HG03095 (cell line): ENCODE measurements around the gene CHSY1.
A peak's percentile ranks its signal among the peaks of the same experiment; 100 is the strongest.

Experiments used
- ATAC-seq: cut with Tn5 transposase; IDR thresholded peaks from one replicate; pipeline ENCODE4 v1.9.1; 2021; ENCODE audit warnings: moderate library complexity; ENCODE audit not compliant: unreplicated experiment

CHSY1 gene

GRCh38 chr15:101190092-101190595 is 61.7 kb downstream of the CHSY1 start:
- ATAC-seq, result no peak

DNA sequence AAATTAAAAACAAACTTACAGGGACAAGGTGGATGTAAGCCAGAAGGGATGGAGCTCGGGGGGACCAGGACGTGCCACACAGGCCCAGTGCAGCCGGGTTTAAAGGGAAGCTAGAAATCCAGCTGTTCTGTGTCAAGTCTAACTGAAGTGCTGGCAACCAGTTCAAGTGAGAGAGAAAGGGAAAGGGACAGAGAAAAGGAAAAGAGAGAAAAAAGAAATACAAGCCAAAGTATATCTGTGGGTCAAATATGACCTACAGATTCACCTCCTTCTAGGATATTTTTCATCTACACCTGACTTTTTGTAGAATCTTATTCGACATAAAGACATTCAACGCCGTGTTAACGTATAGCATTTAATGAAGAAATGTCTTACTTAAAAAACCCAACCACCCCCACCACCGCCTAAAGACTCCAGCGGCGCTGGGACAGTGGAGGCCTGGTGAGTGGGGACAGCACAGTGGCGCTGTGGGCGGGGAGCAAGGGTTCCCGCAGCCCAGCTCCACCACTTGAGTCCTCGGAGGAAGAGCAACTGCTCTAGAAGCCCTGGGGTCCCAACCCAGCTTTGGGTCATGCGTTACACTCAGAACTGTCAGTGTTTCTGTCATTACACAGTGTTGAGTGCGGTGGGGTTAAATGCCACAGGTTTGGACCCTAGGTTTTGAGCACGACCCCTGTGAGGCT is 62.3 kb downstream of the CHSY1 start:
- no peak for ATAC-seq

- ATAC-seq, result peak; percentile 60
Measured at GRCh38 chr15:101188637-101189408, 63.0 kb downstream of the CHSY1 start.

GRCh38 chr15:101187820-101188636 is 63.8 kb downstream of the CHSY1 start:
- ATAC-seq, result peak; percentile 68

- ATAC-seq, result no peak
Measured at GRCh38 chr15:101185770-101186169, 66.1 kb downstream of the CHSY1 start.

DNA sequence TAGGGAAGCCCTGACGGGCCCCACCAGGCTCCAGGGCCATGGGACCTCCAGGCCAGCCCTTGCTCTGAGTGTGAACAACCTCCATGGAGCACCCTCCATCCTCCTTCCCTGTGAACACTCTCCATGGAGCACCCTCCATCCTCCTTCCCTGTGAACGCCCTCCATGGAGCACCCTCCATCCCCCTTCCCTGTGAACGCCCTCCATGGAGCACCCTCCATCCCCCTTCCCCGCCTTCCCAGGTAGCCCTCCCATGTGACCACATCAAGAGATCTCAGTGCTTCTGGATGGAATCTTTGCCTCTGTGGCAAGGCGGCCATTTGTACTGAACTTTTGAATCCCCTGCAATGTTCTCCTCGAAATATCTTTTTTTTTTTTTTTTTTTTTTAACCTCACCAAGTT is 66.5 kb downstream of the CHSY1 start:
- ATAC-seq, result no peak

- ATAC-seq, result no peak
Measured at GRCh38 chr15:101184830-101185229, 67.0 kb downstream of the CHSY1 start.

DNA sequence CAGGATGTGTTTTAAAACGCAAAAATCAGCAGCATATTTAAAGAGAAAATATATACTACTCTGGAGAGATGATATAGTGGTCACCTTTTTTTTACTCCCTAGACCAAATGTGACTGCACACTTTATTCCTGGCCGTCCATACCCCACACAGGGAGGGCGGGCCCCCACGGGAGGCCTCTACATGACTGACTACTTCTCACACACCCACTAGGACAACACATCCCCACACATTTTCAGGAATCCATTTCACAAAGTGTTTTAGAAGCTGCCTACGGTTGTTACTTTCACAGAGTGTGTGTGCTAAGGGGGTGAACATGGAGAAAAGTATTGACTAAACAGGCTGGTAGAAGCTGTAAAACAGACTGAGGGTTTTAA is 67.9 kb downstream of the CHSY1 start:
- no peak for ATAC-seq

DNA sequence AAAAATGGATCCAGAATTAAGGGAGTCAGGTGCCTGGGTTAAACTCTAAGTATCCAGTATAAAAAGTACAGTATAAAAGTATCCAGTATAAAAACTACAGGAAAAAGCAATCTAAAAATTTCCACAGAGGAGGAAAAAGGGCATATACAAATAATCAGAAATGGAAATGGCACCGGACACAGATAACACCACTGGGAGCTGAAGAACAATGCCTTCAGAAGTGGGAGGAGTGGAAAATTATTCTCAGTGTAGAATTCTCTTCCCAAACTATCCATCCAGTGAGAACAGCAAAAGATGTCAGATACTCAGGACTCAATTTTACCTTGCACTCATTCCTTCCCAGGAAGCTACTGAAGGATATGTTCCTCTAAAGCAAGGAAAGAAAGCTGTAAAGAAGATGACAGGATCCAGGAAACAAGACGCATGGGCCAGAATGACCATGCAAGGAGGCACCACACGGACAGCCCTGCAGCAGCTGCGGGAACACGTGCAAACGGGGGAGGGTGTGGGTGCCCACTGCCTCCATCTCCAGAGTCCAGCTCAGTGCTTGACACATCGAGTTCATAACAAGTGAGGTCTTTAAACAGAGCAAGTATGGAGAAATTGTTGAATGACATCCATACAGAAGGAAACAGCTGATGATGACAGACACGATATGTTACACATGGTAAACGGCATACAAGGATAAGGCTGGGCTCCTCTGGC is 68.5 kb downstream of the CHSY1 start:
- no peak for ATAC-seq

DNA sequence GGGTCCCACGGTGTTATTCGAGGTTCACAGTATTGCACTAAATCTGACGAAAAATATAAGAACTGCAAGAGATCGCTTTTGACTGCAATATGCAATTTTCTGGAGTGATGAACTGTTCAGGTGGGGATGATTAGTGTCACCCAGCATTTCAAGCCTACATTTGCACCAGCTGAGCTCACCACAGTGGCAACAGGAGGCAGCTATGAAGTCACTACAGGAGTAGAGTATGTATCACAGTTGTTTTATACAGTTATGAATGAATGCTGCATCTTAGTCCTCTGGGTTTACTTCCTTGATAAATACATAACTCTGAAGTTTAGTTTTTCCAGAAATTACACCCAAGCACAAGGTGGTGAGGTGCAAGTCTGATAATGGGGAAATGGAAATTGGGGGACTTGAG is 69.6 kb downstream of the CHSY1 start:
- no peak for ATAC-seq

DNA sequence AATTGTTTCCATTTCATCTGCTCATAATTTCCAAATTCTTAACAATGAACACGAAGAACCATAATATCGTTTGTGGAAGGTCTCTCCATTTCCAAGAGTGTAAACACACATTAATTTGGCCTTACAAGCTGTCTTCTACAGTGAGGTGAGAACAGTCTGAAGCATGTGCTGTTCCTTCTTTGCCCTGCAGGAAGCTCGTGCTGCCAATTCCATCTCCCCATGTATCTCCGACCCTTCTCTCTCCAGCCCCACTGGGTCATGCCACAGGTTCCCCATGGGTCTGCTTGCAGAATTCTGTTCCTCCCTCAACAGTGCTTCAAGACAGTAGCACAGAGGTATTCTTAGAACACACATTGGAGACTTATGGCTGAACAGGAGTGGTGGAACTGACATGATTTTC is 70.5 kb downstream of the CHSY1 start:
- ATAC-seq, result no peak

DNA sequence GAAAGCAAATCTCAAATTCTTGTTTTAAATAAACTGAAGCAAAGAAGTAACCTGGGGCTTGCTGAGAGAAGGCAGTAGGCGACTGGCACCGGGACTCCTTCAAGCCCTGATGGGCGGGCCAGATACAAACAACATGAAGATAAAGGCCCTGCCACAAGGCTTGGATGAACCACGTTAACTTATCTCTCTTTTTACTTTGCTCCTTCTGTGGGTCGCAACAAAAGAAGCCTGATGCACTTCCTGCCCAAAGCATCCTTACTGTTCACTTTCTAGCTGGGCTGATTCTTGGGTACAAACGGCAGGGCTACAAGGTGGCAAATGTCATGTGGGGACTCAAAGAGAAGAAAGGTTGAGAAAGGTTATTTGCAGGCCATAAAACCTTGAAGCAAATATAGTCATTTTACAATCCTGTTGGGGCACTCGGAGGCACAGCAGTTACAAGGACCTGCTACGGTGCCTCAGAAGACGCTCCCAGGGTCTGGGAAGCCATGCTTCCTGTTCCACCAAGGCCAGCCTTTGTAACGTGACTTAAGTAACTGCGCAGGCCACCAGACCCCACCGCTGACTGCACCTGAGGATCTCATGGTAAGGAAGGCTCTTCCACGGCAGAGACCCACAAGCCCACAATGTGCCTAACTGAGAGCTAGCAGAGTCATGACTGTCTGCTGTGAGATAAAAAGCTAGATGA is 71.1 kb downstream of the CHSY1 start:
- ATAC-seq, result no peak

GRCh38 chr15:101179341-101180153 is 72.3 kb downstream of the CHSY1 start:
- ATAC-seq, result no peak

GRCh38 chr15:101178931-101179330 is 72.9 kb downstream of the CHSY1 start:
- ATAC-seq, result no peak

GRCh38 chr15:101178479-101178878 is 73.4 kb downstream of the CHSY1 start:
- ATAC-seq, result no peak

- no peak for ATAC-seq
Measured at GRCh38 chr15:101177866-101178265, 74.0 kb downstream of the CHSY1 start.

DNA sequence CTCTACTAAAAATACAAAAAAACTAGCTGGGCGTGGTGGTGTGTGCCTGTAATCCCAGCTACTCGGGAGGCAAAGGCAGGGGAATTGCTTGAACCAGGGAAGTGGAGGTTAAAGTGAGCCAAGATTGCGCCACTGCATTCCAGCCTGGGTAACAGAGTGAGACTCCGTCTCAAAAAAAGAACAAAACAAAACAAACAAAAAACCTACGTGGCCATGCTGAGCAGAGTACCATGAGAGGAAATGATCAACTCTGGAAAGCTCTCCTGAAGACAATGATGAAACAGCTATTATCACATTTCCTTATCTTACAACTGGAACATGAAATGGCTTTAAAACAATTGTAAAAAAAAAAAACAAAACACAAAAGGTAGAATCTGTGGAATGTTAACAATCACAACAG is 75.2 kb downstream of the CHSY1 start:
- ATAC-seq, result no peak

GRCh38 chr15:101175401-101175800 is 76.4 kb downstream of the CHSY1 start:
- no peak for ATAC-seq

- no peak for ATAC-seq
Measured at GRCh38 chr15:101174152-101174920, 77.5 kb downstream of the CHSY1 start.
